ENCODE measurements around the gene WDR59. TPM values are rescaled to one million over a fixed set of nuclear protein-coding genes. Genes with fewer than 3 reads are reported as not detected.

The WDR59 gene
- polyA plus RNA-seq, 1 of the 3 experiments (the other 2 are of a cell fraction), result 48.2 TPM

- H3K9me3 ChIP-seq, result no peaks in the 10 kb centered on the region
- no peak overlapping the region for H3K27ac ChIP-seq (ENCODE audit: low read depth in 2 of 2, low read length in 1 of 2)
- H3K4me2 ChIP-seq, result no peak overlapping the region
- no peaks in the 10 kb centered on the region for H4K20me1 ChIP-seq (ENCODE audit: insufficient read depth)
- no peaks in the 10 kb centered on the region for H3K27me3 ChIP-seq (ENCODE audit: insufficient read depth)
- ChIA-PET CTCF (interaction anchor here (0.6 kb wide), 1 partner anchor 1188 kb away, joined by 3 read pairs; no protein-coding TSS in a partner anchor), POLR2A (no interaction called here)
- no peak overlapping the region for H3K9ac ChIP-seq
- H3K4me1 ChIP-seq (ENCODE audit: control insufficient read depth in 1 of 2, insufficient read depth in 2 of 2, low read depth in 1 of 2, low read length in 1 of 2), result no peaks in the 10 kb centered on the region
- no peak overlapping the region for H2AFZ ChIP-seq (ENCODE audit: low read depth)
- H3K36me3 ChIP-seq (replicated peaks in 1 of 2; ENCODE audit: control insufficient read depth in 1 of 2, insufficient read depth in 2 of 2, low read length in 1 of 2), result peaks cover 37% of the 10 kb centered on the region in 2 experiments
- no peaks in the 10 kb centered on the region for H3K79me2 ChIP-seq (ENCODE audit: insufficient read depth)
- H3K9me2 ChIP-seq, result no peaks in the 10 kb centered on the region
- WGBS (ENCODE audit: low lambda C conversion rate), result 92% methylated on average over 6 of the region's 6 CpGs
- no peak for DNase-seq
- TF ChIP-seq CTCF (IDR thresholded peaks at IDR 0.05), result no peak
- TF ChIP-seq FOSL2 (IDR thresholded peaks at IDR 0.05; ENCODE audit: borderline replicate concordance, low read depth), result no peak
- TF ChIP-seq NRF1 (IDR thresholded peaks at IDR 0.05; ENCODE audit: low read depth, low read length), result no peak
- no peak for TF ChIP-seq ELF1 (IDR thresholded peaks at IDR 0.05)
- no peak for TF ChIP-seq RFX5 (IDR thresholded peaks at IDR 0.05; ENCODE audit: low read length)
- TF ChIP-seq MXI1 (IDR thresholded peaks at IDR 0.05; ENCODE audit: low read depth, low read length), result no peak
- no peak for TF ChIP-seq RCOR1 (IDR thresholded peaks at IDR 0.05; ENCODE audit: low read length)
- TF ChIP-seq IRF3 (IDR thresholded peaks at IDR 0.05; ENCODE audit: low read depth, low read length), result no peak
- no peak for TF ChIP-seq GABPA (IDR thresholded peaks at IDR 0.05; ENCODE audit: low read depth)
- TF ChIP-seq EZH2phosphoT487 (IDR thresholded peaks at IDR 0.05; ENCODE audit: borderline replicate concordance, low read depth), result no peak
- H3K4me3 ChIP-seq (ENCODE audit: low read depth in 2 of 2, low read length in 1 of 2), result no peak overlapping the region
- H3F3A ChIP-seq (replicated peaks; ENCODE audit: insufficient read depth), result no peaks in the 10 kb centered on the region
Observed at GRCh38 chr16:74944466-74944865, 40.5 kb downstream of the WDR59 start.

GRCh38 chr16:74942977-74943918 is 41.7 kb downstream of the WDR59 start:
- Histone ChIP-seq H3F3A (replicated peaks; ENCODE audit: insufficient read depth) (no peaks in the 10 kb centered on the region), H3K4me3 (ENCODE audit: low read depth in 2 of 2, low read length in 1 of 2) (no peak overlapping the region), H3K4me1 (ENCODE audit: control insufficient read depth in 1 of 2, insufficient read depth in 2 of 2, low read depth in 1 of 2, low read length in 1 of 2) (no peaks in the 10 kb centered on the region), H3K27me3 (ENCODE audit: insufficient read depth) (no peaks in the 10 kb centered on the region), H2AFZ (ENCODE audit: low read depth) (no peak overlapping the region), H3K9ac (no peak overlapping the region), H3K4me2 (no peak overlapping the region), H3K9me3 (no peaks in the 10 kb centered on the region), H3K36me3 (replicated peaks in 1 of 2; ENCODE audit: control insufficient read depth in 1 of 2, insufficient read depth in 2 of 2, low read length in 1 of 2) (peaks cover 31 to 34% of the 10 kb centered on the region in 2 experiments), H3K9me2 (no peaks in the 10 kb centered on the region), H4K20me1 (ENCODE audit: insufficient read depth) (no peaks in the 10 kb centered on the region), H3K79me2 (ENCODE audit: insufficient read depth) (no peaks in the 10 kb centered on the region), H3K27ac (ENCODE audit: low read depth in 2 of 2, low read length in 1 of 2) (no peak overlapping the region)
- CTCF ChIA-PET, result interaction anchor here (1.0 to 1.5 kb wide), 3 partner anchors 12 to 55 kb away, joined by 4 to 6 read pairs (median 4); partner anchors contain the start of gene ZNRF1
- POLR2A ChIA-PET, result no interaction called here
- TF ChIP-seq PBX3 (IDR thresholded peaks at IDR 0.05) (no peak), NRF1 (IDR thresholded peaks at IDR 0.05; ENCODE audit: low read depth, low read length) (no peak), CTCF (IDR thresholded peaks at IDR 0.05) (no peak), ELF1 (IDR thresholded peaks at IDR 0.05) (no peak), FOXM1 (IDR thresholded peaks at IDR 0.05; ENCODE audit: low read depth) (no peak)
- WGBS (ENCODE audit: low lambda C conversion rate), result 95% methylated on average over 4 of the region's 4 CpGs
- DNase-seq, result no peak
